ENCODE measurements around the gene PKP1.

Gene PKP1

DNA sequence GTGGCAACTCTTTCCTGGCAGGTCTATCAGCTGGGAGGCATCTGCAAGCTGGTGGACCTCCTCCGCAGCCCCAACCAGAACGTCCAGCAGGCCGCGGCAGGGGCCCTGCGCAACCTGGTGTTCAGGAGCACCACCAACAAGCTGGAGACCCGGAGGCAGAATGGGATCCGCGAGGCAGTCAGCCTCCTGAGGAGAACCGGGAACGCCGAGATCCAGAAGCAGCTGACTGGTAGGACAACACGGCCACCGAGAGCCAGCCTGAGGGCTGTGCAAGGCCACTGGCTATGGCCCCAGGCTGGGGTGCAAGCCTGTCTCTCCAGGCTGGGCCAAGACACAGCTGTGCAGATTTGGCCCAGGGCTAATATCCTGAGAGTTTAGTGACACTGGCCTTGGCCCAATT lies 34.2 kb downstream of the PKP1 start:
- TF ChIP-seq ZNF274 (IDR thresholded peaks at IDR 0.05; ENCODE audit: low read depth, low read length): no peak

DNA sequence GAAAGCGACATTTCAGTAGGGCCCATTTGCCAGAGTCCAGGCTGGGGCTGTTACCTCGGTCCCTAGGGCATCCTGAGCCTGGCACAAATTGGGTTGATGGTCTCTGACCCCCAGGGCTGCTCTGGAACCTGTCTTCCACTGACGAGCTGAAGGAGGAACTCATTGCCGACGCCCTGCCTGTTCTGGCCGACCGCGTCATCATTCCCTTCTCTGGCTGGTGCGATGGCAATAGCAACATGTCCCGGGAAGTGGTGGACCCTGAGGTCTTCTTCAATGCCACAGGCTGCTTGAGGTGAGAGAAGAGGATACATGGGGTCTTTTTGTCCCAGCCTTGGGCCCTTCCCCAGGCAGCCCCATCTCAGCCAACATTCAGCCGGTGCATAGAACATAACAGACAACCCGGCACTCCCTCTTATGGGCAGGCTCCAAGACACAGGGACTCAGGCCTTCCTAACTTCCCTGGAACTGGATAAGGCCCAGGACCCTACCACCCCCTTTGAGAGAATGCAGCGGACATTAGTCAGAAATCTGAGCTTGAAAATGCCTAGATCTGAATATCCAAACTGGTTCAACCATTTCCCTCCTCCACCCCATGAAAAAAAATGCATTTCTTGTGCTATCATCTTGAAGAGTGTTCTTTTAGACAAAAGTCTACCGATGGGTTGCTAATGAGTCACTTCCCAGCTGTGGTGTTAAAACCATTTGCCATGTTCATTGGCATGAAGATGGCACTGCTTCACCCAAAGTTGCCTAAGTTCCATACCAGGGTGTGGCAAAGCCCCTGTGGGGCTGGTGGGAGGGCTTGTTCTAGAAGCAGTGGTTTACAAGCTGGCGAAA lies 35.4 kb downstream of the PKP1 start:
- no peak for TF ChIP-seq ZNF274 (IDR thresholded peaks at IDR 0.05; ENCODE audit: low read depth, low read length)
- no peak overlapping the region for H3K4me3 ChIP-seq (ENCODE audit: low read length)

More for the DNA sequence above, 34.2 kb downstream of the PKP1 start:
- no peak overlapping the region for H3K4me3 ChIP-seq (ENCODE audit: low read length)

DNA sequence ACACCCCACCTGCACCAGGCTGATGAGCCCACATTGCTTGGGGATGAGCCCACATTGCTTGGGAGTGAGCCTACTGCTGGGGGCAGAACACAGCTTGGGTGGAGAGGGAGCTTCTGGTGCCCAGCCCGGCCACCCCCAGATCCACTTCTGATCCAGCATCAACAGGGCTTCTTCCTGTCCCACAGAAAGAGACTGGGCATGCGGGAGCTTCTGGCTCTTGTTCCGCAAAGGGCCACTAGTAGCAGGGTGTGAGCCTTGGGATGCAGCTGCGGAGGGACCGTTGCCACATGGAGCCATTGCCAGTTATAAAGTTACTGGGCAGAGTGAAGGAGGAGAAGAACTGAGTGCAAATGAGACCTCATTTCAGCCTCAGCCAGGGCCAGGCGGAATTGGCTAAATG lies 36.3 kb downstream of the PKP1 start:
- no peak overlapping the region for H3K4me3 ChIP-seq (ENCODE audit: low read length)
- TF ChIP-seq ZNF274 (IDR thresholded peaks at IDR 0.05; ENCODE audit: low read depth, low read length): no peak

DNA sequence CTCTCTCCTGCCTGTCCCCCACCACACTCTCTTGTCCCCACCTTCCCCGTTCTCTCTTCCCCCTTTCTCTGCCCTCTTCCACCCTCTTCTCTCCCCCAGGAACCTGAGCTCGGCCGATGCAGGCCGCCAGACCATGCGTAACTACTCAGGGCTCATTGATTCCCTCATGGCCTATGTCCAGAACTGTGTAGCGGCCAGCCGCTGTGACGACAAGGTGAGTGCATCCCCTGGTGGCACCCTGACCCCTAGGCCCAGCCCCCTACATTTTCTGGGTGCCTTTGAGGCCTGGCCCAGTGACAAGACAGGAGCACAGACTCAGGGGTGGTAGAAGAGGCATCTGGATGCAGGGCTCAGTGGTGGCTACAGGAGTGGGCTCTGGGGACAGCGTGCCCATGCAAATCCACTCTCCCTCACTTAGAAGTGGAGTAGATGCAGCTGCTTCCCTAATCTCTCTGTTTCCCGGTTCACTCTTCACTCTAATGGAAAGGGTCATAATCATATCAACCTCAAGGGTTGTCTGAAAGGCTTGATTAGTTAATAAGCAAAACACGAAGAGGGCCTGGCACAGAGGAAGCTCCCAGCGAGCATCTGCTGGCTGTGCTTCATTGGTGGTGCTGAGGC lies 37.0 kb downstream of the PKP1 start:
- TF ChIP-seq ZNF274 (IDR thresholded peaks at IDR 0.05; ENCODE audit: low read depth, low read length): no peak
- no peak overlapping the region for H3K4me3 ChIP-seq (ENCODE audit: low read length)

DNA sequence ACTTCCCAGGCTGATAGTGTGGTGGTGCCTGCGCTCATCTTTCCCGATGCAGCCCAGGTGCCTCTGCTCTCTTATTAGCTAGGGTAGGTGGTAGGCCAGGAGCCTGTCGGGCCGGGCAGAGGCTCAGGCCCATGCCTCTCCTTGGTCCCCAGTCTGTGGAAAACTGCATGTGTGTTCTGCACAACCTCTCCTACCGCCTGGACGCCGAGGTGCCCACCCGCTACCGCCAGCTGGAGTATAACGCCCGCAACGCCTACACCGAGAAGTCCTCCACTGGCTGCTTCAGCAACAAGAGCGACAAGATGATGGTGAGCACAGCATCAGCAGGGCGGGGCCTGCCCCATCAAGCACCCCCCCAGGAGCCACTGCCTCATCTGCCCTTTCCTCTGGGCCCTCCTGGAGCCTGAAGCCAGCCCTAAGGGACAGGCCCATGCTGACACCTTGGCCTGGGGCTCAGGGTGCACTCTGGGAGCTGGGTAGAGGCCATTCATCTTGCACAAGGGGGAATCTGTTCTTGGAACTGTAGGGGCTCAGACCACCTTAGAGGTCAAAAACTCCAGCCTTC lies 38.6 kb downstream of the PKP1 start:
- H3K4me3 ChIP-seq (ENCODE audit: low read length): no peak overlapping the region

DNA sequence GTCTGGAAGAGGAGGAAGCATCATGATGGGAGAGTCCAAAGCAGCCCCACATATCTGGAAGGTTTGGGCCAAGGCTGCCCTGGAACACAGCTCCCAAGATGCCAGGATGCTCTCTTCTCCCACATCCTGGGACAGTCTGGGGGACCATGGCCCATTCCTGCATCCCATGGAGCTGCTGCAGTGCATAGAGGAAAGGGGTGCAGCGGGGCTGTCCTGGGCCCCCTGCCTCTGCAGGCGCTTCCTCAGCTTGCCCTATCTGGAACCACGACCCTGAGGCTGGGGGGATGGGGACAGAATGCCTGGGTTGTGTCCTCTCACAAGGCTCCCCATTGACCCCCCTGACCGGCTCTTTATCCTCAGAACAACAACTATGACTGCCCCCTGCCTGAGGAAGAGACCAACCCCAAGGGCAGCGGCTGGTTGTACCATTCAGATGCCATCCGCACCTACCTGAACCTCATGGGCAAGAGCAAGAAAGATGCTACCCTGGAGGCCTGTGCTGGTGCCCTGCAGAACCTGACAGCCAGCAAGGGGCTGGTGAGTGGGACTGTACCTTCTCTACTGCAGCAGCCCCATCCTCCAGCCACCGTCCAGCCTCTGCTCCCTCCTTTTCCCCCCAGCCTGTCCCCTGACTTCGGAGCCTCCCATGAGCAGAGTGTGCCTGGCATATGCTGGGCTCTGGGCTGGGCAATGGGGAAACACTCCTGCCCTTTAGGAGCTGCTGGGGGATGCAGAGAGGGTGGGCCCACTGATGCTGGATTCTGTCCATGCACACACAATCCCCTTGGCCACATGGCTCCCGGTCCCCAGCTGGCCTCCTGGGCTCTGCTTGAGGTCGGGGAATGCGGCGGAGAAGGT lies 39.6 kb downstream of the PKP1 start:
- H3K4me3 ChIP-seq (ENCODE audit: low read length): no peak overlapping the region
- TF ChIP-seq ZNF274 (IDR thresholded peaks at IDR 0.05; ENCODE audit: low read depth, low read length): no peak

More for the DNA sequence above, 38.6 kb downstream of the PKP1 start:
- no peak for TF ChIP-seq ZNF274 (IDR thresholded peaks at IDR 0.05; ENCODE audit: low read depth, low read length)

DNA sequence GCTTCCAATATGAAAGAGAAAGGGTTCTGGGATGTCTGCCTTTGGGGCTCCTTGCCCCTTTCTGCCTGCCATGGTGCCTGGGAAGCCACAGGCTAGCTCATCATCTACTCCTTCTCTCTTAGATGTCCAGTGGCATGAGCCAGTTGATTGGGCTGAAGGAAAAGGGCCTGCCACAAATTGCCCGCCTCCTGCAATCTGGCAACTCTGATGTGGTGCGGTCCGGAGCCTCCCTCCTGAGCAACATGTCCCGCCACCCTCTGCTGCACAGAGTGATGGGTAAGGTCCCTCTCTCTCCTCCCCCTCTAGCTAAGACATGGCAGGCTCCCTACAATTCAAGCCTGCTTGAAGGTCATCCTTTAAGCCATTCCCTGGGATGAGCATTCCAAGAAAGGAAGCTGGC lies 41.0 kb downstream of the PKP1 start:
- TF ChIP-seq ZNF274 (IDR thresholded peaks at IDR 0.05; ENCODE audit: low read depth, low read length): no peak
- H3K4me3 ChIP-seq (ENCODE audit: low read length): no peak overlapping the region

DNA sequence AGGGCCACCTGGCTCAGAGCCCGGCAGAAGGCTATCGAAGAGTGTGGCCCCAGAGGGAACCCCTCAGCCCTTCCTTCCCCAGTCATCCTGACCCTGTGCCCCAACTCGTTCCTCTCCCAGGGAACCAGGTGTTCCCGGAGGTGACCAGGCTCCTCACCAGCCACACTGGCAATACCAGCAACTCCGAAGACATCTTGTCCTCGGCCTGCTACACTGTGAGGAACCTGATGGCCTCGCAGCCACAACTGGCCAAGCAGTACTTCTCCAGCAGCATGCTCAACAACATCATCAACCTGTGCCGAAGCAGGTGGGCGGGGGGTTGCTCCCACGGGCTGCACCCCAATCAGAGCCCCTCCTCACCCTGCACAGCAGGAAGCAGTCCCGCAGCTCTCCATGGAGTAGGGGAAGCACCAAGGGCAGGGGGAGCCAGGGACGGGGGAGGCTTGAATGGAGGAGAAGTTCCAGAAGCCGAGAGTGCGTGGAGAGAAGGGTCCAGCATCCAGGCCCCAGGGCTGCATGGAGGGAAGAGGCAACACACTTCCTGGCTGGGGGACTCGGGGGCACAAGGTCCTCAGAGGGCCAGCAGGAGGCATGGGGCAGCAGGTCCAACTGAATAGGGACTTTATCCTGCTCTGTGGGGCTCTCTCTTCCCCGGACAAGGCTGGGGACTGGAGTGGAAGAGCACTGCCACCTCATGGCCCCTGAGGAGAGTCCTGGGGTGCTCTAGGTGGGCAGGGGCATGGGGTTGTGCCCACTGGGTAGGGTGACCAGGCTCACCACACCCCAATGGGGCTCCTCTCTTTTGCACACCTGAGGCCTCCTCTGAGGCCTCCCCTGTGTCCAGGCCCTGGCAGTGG lies 41.7 kb downstream of the PKP1 start:
- no peak overlapping the region for H3K4me3 ChIP-seq (ENCODE audit: low read length)
- TF ChIP-seq ZNF274 (IDR thresholded peaks at IDR 0.05; ENCODE audit: low read depth, low read length): no peak

DNA sequence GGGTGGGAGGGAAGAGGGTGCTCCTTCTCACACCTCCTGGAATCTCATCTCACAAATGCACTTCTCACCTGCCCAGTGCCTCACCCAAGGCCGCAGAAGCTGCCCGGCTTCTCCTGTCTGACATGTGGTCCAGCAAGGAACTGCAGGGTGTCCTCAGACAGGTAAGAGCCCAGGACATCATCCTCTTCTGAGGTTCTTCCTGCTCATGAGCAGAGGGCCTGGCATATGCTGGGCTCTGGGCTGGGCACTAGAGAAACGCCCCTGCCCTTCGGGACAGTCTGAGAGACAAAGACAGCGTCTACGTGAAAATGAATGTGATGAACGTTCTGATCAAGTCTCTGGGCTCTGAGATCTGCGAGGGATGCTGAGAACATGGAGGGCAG lies 42.4 kb downstream of the PKP1 start:
- no peak for TF ChIP-seq ZNF274 (IDR thresholded peaks at IDR 0.05; ENCODE audit: low read depth, low read length)
- H3K4me3 ChIP-seq (ENCODE audit: low read length): no peak overlapping the region

DNA sequence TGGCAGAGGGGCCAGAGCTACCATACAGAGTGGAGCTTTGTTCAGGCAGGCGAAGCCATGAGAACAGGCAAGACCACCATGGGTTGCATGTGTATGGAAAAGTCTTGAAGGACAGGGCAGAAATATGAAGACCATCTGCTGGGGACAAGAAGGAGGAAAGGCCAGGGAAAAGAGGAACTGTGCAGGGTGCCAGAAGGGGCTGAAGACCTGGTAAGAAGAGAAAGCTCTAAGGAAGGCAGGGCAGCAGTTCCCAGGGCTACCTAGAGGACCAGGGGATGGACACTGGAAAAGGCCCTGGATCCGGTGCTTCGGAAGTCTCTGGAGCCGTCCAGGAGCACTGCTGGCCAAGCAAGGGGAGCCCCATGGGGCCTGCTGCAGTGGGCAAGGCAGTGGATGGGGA lies 43.4 kb downstream of the PKP1 start:
- TF ChIP-seq ZNF274 (IDR thresholded peaks at IDR 0.05; ENCODE audit: low read depth, low read length): no peak
- H3K4me3 ChIP-seq (ENCODE audit: low read length): no peak overlapping the region

DNA sequence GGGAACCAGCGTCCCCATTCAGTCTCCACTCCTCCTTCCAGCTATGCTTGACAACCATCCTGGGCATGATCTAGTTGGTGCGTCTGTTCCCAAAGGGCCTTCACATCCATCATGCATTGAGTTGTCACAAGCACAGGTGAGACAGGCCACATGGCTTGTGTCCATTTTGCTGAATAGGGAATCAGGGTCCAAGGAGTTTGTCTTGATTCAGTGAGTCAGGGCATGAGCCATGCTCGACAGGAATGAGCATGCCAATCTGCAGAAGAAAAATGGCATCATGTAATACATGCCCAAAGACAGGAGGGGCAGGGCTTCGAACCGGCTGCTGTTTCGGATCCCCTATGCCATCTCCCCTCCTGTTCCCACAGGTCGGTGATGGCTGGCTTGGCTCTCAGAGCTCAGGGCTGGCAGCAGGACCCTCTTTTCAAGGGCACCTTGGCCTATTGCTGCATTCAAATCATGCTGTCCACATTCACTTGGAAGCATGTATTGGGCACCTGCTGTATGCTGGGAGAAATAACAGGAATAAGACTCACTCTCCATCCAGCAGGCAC lies 44.5 kb downstream of the PKP1 start:
- no peak for TF ChIP-seq ZNF274 (IDR thresholded peaks at IDR 0.05; ENCODE audit: low read depth, low read length)
- no peak overlapping the region for H3K4me3 ChIP-seq (ENCODE audit: low read length)

DNA sequence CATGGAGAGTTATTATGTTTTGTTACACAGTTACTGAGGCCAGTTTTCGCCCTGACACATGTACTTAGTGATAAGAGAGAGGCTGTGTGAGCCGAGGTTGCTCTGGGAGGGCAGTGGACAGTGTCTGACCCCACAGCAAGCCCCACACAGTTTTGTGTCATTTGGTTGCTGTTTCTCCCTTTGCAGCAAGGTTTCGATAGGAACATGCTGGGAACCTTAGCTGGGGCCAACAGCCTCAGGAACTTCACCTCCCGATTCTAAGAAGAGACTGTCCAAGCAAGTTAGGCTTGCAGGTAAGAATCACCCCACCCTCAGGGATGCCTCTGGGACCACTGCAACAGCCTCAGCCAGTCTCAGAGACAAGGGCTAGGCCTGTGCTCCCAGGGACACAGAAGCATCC lies 45.3 kb downstream of the PKP1 start:
- TF ChIP-seq ZNF274 (IDR thresholded peaks at IDR 0.05; ENCODE audit: low read depth, low read length): no peak
- H3K4me3 ChIP-seq (ENCODE audit: low read length): no peak overlapping the region

DNA sequence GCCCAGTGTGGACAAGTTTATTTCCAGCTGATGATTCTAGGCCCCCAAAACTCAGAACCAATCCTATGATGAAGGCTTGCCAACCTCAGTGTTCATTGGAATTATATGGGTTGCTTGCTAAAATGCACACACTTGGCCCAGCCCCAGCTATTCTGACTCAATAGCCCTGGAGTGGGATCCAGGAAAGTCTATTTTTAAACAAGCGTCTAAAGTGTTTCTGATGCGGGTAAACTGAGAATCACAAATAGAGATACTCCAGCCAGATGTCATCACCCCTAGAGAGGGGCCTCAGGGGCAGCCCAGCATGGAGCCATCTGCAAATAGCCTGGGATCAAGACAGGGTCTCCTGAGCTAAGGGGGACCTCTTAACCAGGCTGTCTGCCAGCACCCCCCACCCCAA lies 46.0 kb downstream of the PKP1 start:
- no peak for TF ChIP-seq ZNF274 (IDR thresholded peaks at IDR 0.05; ENCODE audit: low read depth, low read length)
- H3K4me3 ChIP-seq (ENCODE audit: low read length): no peak overlapping the region
